ENCODE data around the gene SSX4.
"Not testable (repeated sequence)": the region's sequence is repeated elsewhere in the genome, so short reads cannot be mapped to it uniquely, and the experiment has no call there.

- not testable (repeated sequence) for TF ChIP-seq MIER2 (CRISPR knock-in tag; IDR thresholded peaks at IDR 0.05); BHLHE40 (IDR thresholded peaks at IDR 0.05; ENCODE audit: low read length); RELA (CRISPR knock-in tag; IDR thresholded peaks at IDR 0.05); CTCF (CRISPR knock-in tag; IDR thresholded peaks at IDR 0.05); RAD21 (CRISPR knock-in tag; IDR thresholded peaks at IDR 0.05); ZNF740 (CRISPR knock-in tag; IDR thresholded peaks at IDR 0.05); MIXL1 (CRISPR knock-in tag; IDR thresholded peaks at IDR 0.05); PRDM15 (CRISPR knock-in tag; IDR thresholded peaks at IDR 0.05); NCOA1 (CRISPR knock-in tag; IDR thresholded peaks at IDR 0.05); FOSL1 (CRISPR knock-in tag; IDR thresholded peaks at IDR 0.05; ENCODE audit: borderline replicate concordance); MXD4 (CRISPR knock-in tag; IDR thresholded peaks at IDR 0.05); ARID3A (IDR thresholded peaks at IDR 0.05; ENCODE audit: low read depth, low read length)
Measured at GRCh38 chrX:48359281-48359680, 24.1 kb upstream of the SSX4 start.

Measured in HepG2 (cell line).